Measurements from ENCODE around the gene THAP10. TPM values are rescaled to one million over a fixed set of nuclear protein-coding genes. Genes with fewer than 3 reads are reported as not detected.
"Not testable (repeated sequence)": the region's sequence is repeated elsewhere in the genome, so short reads cannot be mapped to it uniquely, and the experiment has no call there.

Gene THAP10
- 3.5 TPM for total RNA-seq
- long read RNA-seq, transcript THAP10-201 (3 exons, 2,399 nt) = major isoform, 7 of 8 reads
- long read RNA-seq, partial matches to known transcripts = 0 of 8 reads
- long read RNA-seq, other reads (novel, unspliced or antisense) = 1 of 8 reads

DNA sequence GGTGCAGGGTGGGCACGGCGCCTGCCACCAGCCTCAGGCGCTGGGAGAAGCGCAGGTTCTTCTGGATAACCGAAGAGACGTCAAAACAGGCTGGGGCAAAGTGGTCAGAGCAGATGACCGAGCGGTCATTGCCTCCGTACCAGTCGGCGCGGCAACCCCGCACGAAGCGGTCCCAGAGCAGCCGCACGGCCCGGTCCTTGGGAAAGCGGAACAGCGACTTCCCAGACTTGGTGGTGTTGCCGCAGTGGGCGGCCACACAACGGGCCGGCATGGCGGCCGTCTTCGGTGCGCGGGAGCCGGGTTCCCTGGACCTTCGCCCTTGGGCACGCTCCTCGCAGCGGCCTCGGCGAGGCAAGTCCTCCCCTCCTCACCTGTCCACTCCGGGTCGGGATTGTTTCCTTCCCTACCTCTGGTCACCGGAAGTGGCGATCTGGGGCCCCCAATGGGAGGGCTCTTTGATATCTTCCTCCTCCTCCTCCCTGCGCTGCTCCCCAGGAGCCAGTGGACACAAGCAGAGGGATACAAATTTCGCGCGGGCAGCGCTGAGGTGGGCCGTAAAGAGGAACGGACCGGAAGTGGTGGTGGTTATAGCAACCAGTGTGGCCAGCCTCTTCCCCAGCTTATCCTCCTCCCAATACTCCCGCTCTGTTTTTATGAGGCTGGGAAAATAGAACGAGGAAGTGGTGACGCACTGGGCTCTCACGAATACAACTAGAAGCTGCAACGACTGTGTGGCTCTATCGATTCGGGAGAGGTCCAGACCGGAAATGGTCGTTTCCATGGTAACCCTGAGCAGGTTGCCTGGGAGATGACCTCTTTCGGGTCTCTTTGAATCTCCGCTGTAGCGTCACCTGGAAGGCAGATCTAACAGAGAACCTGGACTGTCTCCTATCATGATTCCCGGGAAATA is at the start of gene THAP10, which contains the start of gene LRRC49:
TSS of gene THAP10 (minus strand) at position 432 of the 910 bp plus-strand sequence. CDS start at position 271, 161 bp downstream.
TSS of gene LRRC49 (plus strand) at position 825 of the 910 bp plus-strand sequence. CDS start at position 894, 69 bp downstream.
- peak; percentile 88 for DNase-seq (ENCODE audit: low spot score)
- intact Hi-C loops (cut with DNase I) = loop anchor here (5.0 kb wide), 3 partner anchors 115 to 550 kb away; no protein-coding TSS in a partner anchor

DNA sequence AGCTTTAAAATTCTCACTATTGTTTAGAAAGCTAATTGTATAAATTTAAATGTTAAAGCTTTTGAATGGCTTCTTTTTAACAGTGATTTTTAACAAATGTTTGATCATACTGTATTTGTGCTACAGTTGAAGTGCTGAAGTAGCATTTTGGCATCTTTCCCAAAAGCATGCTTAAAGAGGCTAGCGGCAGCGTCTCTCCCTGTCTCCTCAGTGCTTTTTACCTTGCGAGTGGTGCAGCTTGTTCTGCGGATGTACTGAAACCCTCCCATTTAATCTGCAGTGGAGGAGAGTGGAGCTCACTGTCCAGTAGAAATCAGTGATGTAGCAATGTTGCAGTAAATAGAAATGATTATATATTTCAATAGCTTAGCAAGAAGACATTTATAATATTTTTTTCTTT is 44.1 kb upstream of the THAP10 start:
- intact Hi-C loops (cut with DNase I) = loop anchor here (10.0 kb wide), 1 partner anchor 68 kb away; no protein-coding TSS in a partner anchor
- DNase-seq (ENCODE audit: low spot score) = no peak

DNA sequence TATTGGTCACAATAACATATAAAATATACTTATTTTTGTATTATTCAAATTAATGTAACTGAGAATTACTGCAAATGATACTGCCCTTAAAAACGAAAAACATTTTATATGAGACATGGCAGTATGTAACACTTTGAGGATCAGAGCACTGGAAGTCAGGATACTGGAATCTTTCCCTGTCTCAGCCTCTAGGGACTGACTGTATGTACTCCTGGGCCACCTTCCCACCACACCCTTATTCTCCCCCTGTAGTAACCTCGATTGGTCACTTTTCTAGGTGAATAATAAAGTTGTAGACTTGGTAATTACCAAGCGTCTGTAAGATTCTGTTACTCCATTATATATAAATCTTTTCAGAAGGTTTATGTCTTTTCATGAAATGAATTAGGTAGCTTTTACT is 43.4 kb upstream of the THAP10 start:
- DNase-seq (ENCODE audit: low spot score) = no peak
- intact Hi-C loops (cut with DNase I) = loop anchor here (10.0 kb wide), 1 partner anchor 69 kb away; no protein-coding TSS in a partner anchor

DNA sequence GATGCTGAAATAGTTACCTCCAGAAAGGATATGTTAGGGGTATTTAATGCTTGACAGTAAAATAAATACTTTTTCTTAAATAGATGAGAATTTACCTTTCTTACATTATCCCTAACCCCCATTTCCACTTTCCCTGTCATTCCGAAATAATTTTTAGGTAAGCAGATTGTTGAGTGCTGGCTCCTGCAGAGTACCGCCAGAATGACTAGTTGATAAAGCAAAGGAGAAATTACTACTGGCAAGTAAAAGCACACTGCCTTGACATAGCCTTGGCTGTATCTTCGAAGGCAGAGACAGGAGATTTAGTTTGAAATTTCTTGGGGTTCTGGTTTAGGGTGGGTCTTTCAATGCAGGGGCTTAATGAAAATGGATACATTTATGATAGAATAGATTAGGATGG is 41.2 kb upstream of the THAP10 start:
- intact Hi-C loops (cut with DNase I) = loop anchor here (10.0 kb wide), 1 partner anchor 71 kb away; no protein-coding TSS in a partner anchor
- no peak for DNase-seq (ENCODE audit: low spot score)

GRCh38 chr15:70932397-70932796 is 40.2 kb upstream of the THAP10 start:
- intact Hi-C loops (cut with DNase I) = loop anchor here (10.0 kb wide), 1 partner anchor 72 kb away; no protein-coding TSS in a partner anchor
- DNase-seq (ENCODE audit: low spot score) = no peak

- no peak for DNase-seq (ENCODE audit: low spot score)
- intact Hi-C loops (cut with DNase I) = loop anchor here (10.0 kb wide), 1 partner anchor 73 kb away; no protein-coding TSS in a partner anchor
Measured at GRCh38 chr15:70931821-70932220, 39.6 kb upstream of the THAP10 start.

- intact Hi-C loops (cut with DNase I); DNase-seq (ENCODE audit: low spot score): not testable (repeated sequence)
Measured at GRCh38 chr15:70926914-70927313, 34.7 kb upstream of the THAP10 start.

DNA sequence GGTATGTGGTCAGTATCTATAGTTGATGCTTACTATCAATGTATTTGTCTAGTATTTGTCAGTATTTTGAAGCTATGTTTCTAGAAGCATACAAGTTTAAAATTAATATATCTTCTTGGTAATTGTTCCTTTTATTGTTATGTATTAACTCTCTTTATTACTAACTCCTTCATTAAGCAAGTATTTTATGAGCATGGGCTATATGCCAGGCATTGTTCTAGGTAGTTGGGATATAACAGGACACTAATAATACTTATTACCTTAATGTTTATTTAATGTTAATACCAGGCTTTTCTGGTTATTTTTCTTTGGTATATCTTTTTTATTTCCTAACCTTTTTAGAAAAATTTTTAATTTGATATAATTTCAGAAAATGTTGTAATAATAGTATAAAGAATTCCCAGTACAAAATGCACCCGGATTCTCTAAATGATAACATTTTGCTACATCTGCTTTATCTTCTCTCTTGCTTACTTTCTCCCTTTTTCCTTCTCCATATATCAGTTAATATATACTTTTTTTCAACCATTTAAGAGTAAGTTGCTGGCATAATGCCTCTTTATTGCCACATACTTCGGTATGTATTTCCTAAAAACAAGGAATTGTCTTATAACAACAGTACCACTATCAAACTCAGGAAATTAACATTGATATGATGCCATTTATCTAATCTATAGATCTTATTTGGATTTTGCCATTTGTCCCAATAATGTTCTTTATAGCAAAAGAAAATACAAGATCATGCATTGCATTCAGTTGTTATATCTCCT is 31.3 kb upstream of the THAP10 start:
- no peak for DNase-seq (ENCODE audit: low spot score)
- intact Hi-C loops (cut with DNase I) = no loop called here

DNA sequence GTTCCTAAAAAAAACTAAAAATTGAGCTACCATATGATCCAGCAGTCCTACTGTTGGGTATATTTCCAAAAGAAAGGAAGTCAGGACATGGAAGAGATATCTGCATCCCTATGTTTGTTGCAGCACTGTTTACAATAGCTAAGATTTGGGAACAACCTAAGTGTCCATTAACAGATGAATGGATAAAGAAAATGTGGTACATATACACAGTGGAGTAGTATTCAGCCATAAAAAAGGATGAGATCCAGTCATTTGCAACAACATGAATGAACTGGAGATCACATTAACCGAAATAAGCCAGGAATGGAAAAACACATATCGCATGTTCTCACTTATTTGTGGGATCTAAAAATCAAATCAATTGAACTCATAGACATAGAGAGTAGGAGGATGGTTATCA is 29.9 kb upstream of the THAP10 start:
- intact Hi-C loops (cut with DNase I) = no loop called here
- no peak for DNase-seq (ENCODE audit: low spot score)

GRCh38 chr15:70920981-70921696 is 28.9 kb upstream of the THAP10 start:
- intact Hi-C loops (cut with DNase I) = no loop called here
- DNase-seq (ENCODE audit: low spot score) = no peak

GRCh38 chr15:70917955-70918354 is 25.7 kb upstream of the THAP10 start:
- intact Hi-C loops (cut with DNase I) = no loop called here
- DNase-seq (ENCODE audit: low spot score) = no peak

DNA sequence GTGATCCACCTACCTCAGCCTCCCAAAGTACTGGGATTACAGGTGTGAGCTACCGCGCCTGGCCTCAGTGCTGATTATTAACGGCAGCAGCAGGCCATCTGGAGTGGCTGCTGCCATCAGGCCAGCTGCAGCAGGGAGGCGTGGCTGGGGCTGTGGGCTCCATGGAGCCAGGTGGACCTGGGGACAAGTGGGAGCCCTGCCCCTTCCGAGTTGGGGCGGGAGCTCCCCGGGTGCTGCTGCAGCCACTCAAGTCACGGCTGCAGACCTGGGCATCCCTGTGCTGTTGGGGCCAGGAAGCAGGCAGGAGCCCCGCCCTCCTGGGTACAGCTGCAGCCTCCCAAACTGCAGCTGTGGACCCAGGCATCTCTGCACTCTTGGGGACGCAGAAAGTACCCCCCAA is 24.3 kb upstream of the THAP10 start:
- intact Hi-C loops (cut with DNase I) = no loop called here
- no peak for DNase-seq (ENCODE audit: low spot score)

DNA sequence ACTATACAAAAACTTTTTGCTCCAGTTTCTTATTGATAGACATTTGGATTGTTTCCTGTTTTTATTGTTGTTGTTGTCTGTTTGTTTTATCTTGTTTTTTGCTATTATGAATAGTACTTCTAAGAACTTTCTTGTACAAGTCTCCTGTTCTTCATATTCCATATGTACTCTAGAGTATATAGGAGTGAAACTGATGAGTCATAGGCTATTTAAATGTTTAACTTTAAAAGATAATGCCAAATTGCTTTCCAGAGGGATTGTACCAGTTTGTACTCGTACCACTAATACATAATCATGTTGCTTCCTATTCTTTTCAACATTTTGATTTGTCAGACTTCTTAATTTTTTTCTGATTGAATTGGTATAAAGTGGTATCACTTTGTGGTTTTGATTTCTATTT is 20.0 kb upstream of the THAP10 start:
- intact Hi-C loops (cut with DNase I) = no loop called here
- no peak for DNase-seq (ENCODE audit: low spot score)

- intact Hi-C loops (cut with DNase I) = no loop called here
- no peak for DNase-seq (ENCODE audit: low spot score)
Measured at GRCh38 chr15:70910958-70911357, 18.7 kb upstream of the THAP10 start.

GRCh38 chr15:70907784-70908471 is 15.7 kb upstream of the THAP10 start:
- intact Hi-C loops (cut with DNase I) = no loop called here
- DNase-seq (ENCODE audit: low spot score) = no peak

DNA sequence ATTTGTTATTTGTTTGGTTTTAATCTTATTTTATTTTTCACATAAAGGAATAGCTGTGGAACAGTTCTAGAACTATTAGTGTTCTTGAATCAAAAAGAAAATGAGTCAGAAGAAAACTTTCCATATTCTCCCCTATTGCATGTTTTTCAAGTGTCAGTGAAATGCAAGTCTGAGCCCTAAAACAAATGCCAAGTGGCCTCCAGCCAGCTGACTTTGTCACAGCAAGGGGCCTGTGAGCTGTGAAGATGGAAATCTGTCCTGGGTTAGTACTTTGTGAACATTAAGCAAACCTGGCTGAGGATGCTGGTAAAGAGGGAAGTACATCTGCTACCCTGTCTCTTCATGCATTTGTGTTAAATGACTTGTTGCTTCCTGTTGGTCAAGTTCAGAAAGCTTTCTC is 14.6 kb upstream of the THAP10 start:
- intact Hi-C loops (cut with DNase I) = no loop called here
- DNase-seq (ENCODE audit: low spot score) = no peak

DNA sequence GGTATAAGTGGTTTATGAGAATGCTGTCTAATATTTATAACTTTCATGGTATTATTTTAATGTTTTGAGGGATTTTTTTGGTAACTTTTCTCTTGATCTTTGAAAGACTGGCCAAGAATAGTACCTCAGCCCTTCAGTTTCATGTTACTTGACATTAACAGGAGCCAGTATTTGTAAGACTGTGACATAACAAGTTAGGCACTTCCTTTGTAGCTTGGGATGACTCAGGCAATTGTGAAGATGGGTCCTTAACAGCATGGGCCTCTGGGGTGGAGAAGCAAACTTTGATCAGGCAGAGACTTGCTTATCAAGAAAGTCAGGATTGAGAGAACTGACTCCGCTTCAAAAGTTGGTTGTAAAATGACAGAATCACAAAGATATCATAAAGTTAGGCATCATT is 9.9 kb upstream of the THAP10 start:
- no peak for DNase-seq (ENCODE audit: low spot score)
- intact Hi-C loops (cut with DNase I) = no loop called here

DNA sequence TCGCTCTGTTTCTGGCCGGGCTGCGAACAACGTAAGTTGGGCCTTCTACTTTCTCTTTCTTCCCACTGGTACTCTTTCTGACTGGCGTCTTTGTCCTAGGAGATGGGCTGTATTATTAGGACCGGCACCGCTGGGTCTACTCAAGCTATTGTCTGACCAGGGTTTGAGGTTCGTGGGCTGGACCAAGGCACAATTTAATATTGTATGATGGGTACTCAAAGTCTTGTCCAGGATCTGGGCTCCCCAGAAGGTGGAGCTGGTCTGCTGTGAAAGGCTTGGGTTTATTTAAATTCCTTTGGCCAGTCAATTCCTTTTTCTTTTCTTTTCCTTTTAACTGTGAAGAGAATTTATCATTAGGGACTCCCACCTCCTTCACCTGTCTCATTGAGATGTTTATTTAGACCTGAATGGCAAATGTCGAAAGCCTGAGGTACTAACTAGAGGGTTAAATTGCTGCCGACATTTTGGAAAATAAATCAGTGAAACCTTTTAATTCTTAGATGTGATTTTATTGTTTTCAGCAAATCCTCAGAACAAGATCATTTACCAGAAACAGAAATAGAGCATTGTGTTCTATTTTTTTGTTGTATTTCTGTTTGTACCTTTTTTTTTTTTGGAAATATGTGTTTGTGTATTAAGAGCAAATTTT is 803 bp upstream of the THAP10 start:
- DNase-seq (ENCODE audit: low spot score) = no peak
- intact Hi-C loops (cut with DNase I) = loop anchor here (5.0 kb wide), 3 partner anchors 114 to 549 kb away; no protein-coding TSS in a partner anchor
